Left cardiac atrium (tissue), 4 donors: ENCODE measurements around the gene CCDC102B. TPM values are rescaled to one million over a fixed set of nuclear protein-coding genes. Genes with fewer than 3 reads are reported as not detected.

Experiments used
- ATAC-seq, 2 donors: fragments of 200-7000 bp; cut with Tn5 transposase; one replicate each; pipeline ENCODE4 v1.9.1; 2020; ENCODE audit warnings: mild to moderate bottlenecking in 2 of 2, moderate library complexity in 2 of 2
- DNase-seq: peaks from one replicate; pipeline ENCODE4 v3.0.0-alpha.2; 2020
- intact Hi-C, 2 donors: fragments of 100-400 bp; cut with DNase I; formaldehyde crosslinking; loops; one replicate each; pipeline versions ENCODE4 v1.14.1 to v1.15.1; 2022 to 2023
- total RNA-seq, 2 donors: library from RNA; stranded (reverse); fragmentation: NEBNext Ultra II Directional; extraction: Animal tissue kit (Norgen Biotek cat#: 25700); gene quantifications; one replicate each; pipeline ENCODE4 v1.2.1, GENCODE V29; 2021
- donor health status: DM: no; HTN: yes; CAD: no.
- donor health status: DM: no; HTN: yes; CAD: no; lungs with severe emphysema.
- donor health status: DM: yes; HTN: yes; CAD: no.
- donor health status: Dilated cardiomyopathy.

Gene CCDC102B
- total RNA-seq, 2 donors from 2014 or later = 7.4 to 8.6 TPM

DNA sequence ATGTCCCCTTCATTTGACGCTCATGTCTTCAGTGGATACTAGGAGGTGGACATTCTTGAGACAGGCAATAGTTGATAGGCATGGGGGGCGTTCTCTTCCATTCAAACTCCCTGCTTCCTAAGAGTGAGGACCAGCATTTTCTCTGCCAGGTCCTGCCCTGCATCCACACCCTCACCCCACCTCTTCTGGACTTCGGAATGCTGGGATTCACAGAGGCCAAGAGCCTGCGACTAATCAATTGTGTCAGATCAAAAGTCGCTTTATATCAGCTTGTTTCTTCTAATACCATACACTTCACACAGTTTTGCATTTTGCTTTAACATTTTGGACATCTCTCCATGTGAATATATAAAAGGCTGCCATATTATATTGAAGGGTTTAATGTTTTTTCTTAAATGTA, 210.7 kb downstream of the CCDC102B start:
- no peak for ATAC-seq
- intact Hi-C loops = no loop called here

DNA sequence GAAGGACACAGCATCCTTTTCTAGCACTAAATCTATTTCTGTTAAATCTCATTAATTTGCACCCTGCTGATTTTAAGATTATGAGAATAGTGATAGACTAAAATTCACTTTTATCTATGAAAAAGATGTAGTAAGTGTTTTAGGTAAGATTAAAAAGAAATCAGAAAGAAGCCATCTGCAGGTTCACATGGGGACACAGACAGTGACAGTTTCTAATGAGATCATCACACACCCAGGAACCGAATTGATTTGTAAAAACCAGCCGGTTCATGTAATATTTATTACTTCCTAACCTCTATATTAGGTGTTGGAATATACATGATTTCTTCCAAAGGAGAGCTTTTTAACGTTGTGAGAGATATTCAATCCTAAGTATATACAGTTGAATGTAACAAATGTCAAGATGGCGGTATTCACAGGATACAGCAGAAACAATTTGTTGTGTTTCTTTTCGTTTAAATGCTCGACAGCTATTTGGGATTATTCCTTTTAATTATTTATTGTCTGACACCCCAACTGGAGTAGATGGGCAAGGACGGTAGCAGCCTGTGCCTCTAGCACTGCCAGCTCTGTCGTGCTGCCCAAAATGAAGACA, 223.4 kb downstream of the CCDC102B start:
- ATAC-seq (no peak), DNase-seq (no peak)
- intact Hi-C loops = no loop called here

More for the DNA sequence above, 210.7 kb downstream of the CCDC102B start:
- no peak for DNase-seq

GRCh38 chr18:69022426-69022825, 224.5 kb downstream of the CCDC102B start:
- intact Hi-C loops = no loop called here
- ATAC-seq (no peak), DNase-seq (no peak)

DNA sequence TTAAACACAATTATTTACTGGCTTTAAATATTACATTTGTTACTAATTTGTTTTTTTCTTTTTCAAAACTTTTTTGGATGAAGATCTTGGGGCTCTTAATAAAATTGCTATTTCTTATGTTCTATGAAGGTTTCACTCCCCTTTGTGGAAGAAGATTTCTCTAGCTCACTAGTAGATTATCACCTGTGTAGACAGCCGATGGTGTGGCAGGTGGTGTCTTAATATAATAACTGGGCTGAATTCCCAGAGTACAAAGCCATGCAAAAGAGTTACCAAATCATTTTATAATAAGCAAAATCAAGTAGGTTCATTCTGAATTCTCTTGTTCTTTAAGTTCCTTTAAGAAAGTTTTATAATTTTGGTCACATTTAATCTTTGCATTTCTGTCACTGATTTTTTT, 233.7 kb downstream of the CCDC102B start:
- DNase-seq (no peak), ATAC-seq (no peak)
- intact Hi-C loops = no loop called here

GRCh38 chr18:69032009-69032408, 234.1 kb downstream of the CCDC102B start:
- intact Hi-C loops = no loop called here
- ATAC-seq (no peak), DNase-seq (no peak)

DNA sequence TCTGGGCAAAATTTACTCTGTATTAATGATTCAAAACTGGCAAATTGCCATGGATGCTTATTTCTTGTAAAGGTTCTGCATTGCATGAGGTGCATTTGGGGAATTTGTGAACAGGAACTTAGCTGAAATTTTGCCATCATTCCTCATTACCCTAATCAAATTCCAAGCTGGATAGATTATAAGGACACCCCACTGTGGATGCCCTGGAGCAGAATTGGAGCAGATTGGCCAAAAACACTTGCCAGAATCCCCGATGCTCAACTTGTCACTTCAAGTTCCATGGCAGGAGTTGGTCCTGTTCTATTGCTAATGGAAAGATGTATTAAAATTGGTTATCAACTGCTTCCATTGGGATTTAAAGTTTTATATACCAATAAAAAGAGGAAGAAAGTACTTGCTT, 237.9 kb downstream of the CCDC102B start:
- no peak for ATAC-seq
- no peak for DNase-seq
- intact Hi-C loops = no loop called here

DNA sequence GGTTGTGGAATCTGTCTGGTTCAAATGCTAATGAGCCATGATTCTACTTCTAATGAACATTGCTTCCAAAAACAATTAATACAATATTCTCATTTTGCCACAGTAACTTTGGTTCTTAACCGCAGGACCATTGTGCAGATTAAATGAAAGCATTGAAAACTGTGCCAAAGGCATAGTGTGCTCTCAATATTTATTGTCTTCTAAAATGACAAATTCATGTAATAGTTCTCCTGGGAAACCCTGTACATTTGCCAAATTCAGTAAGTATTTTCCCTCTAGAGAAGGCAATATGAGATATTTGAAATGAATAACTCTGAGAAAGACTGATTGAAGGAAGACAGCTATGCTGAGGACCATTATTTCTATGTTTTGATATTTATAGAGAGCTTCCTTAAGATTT, 246.3 kb downstream of the CCDC102B start:
- no peak for DNase-seq
- ATAC-seq = no peak
- intact Hi-C loops = no loop called here

DNA sequence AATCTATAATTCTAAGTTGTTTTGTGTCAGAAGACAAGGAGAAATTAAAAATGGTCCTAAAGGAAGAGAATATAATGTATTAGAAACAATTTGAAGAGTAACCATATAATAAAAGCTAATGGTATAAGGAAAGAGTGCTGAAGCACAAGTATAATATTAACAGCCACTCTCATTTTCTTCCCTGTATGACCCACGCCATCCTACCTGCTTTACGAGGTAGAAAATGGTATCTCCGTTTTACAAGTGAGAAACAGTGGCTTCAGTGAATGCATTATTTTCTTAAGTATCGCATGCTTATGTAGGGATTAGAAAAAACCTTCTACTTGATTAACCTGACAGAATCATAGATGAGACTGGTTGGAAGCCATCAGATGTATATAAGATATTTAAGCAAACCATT, 266.2 kb downstream of the CCDC102B start:
- ATAC-seq (no peak), DNase-seq (no peak)
- intact Hi-C loops = no loop called here

GRCh38 chr18:69067048-69067447, 269.2 kb downstream of the CCDC102B start:
- intact Hi-C loops = no loop called here
- DNase-seq = no peak
- no peak for ATAC-seq

DNA sequence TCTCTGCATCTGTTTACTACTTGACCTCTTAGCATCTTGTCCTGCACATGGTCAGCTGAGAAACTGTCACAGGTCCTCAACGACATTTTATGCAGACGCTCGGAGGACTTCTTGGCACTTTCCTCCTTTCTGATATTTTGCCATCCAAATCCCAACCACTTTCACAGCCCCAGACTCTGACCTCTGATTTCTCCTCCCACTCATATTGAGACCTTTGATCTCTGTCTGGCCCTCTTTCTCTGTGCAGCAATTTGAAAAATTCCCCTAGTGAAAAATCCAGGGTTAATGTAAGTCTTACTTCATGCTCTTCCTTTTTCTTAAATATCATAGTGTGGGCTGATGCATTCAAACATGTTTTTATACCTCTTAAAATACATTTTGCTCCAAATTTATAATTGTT, 273.8 kb downstream of the CCDC102B start:
- intact Hi-C loops = no loop called here
- DNase-seq = no peak
- ATAC-seq = no peak

DNA sequence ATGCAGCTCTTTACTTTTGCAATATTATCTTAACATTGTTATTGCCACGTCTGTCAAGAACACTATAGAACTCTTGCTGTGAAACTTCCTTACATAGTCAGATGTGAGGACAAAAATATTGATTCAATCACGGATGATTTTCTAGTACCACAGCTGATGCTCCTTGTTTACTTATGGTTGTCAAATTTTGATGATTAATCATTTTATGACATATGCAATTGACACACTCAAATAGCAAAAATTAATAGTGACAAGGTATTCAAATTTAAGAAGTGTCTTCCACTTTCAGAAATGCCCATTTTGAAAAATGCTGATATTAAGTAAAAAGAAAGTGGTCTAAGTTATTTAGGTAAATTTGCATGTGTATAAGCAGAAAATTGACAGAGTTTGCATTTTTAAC, 284.0 kb downstream of the CCDC102B start:
- intact Hi-C loops = no loop called here
- ATAC-seq (no peak), DNase-seq (no peak)

DNA sequence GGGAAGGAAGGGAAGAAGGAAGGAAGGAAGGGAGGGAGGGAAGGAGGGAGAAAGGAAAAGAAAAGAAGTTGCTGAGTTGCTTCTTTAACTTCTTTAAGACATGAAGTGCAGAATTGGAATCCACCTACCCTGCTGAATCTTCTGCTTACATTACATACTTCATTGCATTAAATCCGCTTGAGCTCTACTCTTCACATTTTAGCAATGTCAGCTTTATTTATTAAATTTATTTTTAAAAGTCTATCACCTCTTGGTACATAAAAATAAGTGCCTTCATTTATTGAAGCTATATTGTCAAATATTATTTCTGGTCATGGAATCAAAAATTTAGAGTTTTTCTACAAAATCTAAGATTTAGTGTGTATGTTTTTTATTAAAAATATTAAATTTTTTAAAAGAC, 284.6 kb downstream of the CCDC102B start:
- intact Hi-C loops = no loop called here
- ATAC-seq = no peak
- no peak for DNase-seq

DNA sequence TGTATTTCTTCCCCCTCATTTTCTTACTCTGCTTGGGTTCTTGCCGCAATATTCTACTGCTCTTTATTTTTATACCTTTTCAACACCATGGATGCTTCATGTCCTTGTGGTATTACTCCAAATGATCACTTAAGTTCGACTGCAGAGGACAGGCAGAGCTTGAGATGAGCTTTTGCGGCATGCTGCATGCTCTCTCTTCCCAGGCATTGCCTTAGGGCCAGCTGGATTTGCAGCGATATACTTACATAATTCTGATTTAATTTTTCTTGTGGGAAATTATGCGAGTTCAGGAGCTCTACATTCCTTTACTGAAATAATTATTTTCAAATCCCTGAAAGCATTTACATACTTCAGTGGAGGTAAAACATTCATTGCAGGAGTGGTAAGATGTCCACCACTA, 288.1 kb downstream of the CCDC102B start:
- DNase-seq = no peak
- no peak for ATAC-seq
- intact Hi-C loops = no loop called here

- DNase-seq (no peak), ATAC-seq (no peak)
- intact Hi-C loops = no loop called here
These were observed 291.1 kb downstream of the CCDC102B start for GRCh38 chr18:69088973-69089372.

DNA sequence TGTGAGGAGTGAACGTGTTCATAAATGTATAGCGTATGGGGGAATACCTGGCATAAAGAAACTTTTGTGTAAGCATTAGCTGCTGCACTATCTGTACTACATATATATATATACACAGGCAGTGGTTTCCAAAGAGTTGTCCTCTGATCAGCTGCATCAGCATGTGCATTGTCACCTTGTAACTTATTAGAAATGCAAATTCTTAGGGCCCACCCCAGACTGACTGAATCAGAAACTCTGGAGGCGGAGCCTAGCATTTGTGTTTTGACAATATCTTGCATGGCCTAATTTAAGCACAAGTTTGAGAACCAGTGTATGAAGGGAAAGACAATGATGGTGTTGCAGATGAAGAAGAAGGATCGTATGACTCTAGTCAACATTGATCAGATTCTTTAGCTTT, 299.5 kb downstream of the CCDC102B start:
- intact Hi-C loops = no loop called here
- ATAC-seq (no peak), DNase-seq (no peak)

DNA sequence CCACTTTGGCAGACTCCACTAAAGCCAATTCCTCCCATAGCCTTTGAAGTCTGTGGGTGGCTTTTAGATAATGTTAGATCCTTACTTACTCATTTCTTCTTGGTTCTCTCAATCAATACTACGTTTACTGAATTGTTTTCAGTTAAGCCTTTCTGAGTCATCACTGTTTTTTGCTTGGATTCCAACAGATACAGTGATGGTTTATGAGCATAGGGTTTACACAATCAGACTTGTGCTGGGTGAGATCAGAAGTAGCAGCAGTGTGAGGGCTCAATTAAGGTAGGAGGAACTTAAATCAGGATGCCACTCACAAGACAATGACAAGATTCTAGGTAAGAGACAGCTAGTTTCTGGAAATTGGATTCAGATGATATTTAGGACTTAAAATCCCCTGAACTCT, 305.1 kb downstream of the CCDC102B start:
- ATAC-seq (no peak), DNase-seq (no peak)
- intact Hi-C loops = no loop called here

Other genes with a start within 250 kb of the CCDC102B start
- 10 to 100 TPM; 24.4 to 36.2 TPM for gene TMX3, start 83.0 kb upstream of the CCDC102B start, total RNA-seq